ENCODE results near the gene NPDC1. TPM values are rescaled to one million over a fixed set of nuclear protein-coding genes. Genes with fewer than 3 reads are reported as not detected.

Gene NPDC1
- total RNA-seq, 1 experiment from 2014 or later: 25.4 TPM

DNA sequence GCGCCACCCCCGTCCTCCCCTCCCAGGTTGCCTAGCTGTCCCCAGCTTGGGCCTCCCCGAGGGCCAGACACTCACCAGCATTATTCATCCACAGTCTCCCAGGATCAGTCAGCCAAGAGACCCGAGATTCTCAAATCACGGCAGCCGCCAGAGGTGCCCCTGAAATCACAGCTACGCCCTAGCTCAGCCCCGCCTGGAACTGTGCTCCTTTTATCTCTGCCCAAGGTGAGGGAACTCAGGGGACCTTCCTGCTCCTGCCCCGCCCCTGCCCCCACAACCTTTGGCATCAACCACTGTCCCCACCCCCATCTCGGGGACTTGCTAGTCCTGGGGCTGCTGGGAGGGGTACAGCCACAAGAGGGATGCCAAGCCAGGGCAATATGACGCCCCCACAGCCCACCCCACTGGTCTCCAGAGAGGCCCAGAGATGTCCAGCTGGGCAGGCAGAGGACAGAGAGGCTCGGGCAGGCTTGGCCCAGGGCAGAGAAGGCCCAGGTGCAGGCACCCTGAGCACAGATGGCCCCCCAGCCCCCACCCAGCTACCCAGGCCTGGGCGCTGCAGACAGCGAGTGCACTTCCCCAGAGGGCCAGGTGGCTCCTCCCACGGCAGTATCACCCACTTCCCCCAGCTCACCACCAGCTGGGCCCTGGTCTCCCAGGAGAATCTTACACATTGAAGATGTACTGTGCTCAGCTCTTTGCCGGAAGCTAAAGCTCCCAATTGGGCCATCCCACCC lies 13.9 kb downstream of the NPDC1 start, which contains the start of gene FUT7:
Gene FUT7 (minus strand): TSS at position 185 of the 737 bp plus-strand sequence. CDS start 97 bp downstream, at position 88.
- Histone ChIP-seq H3K9me2 (replicated peaks; ENCODE audit: low read length) (no peaks in the 10 kb centered on the region), H3K9me3 (ENCODE audit: low read length) (no peaks in the 10 kb centered on the region), H3K4me1 (ENCODE audit: insufficient read depth, low read length) (peaks cover 19% of the 10 kb centered on the region), H3K4me3 (ENCODE audit: low read length) (no peak within 1 kb of the TSS), H3K79me2 (ENCODE audit: low read length) (peaks cover 3% of the 10 kb centered on the region; the same call in 1 of the 2 replicates), H3F3A (ENCODE audit: low read length, unreplicated experiment) (no peaks in the 10 kb centered on the region), H2AFZ (ENCODE audit: low read length) (no peak within 1 kb of the TSS), H3K27ac (ENCODE audit: low read length) (no peak within 1 kb of the TSS), H3K9ac (ENCODE audit: low read length) (no peak within 1 kb of the TSS), H4K20me1 (ENCODE audit: low read length) (no peaks in the 10 kb centered on the region), H3K36me3 (ENCODE audit: low read depth, low read length) (no peaks in the 10 kb centered on the region), H3K4me2 (ENCODE audit: low read length) (no peak within 1 kb of the TSS), H3K27me3 (ENCODE audit: low read length) (no peaks in the 10 kb centered on the region)
- no peak for DNase-seq
- no peak for ATAC-seq
- intact Hi-C loops (cut with micrococcal nuclease): no loop called here
- TF ChIP-seq EZH2 (IDR thresholded peaks at IDR 0.05; ENCODE audit: low read length, unreplicated experiment): no peak
- no peak for TF ChIP-seq EZH2phosphoT487 (IDR thresholded peaks at IDR 0.05; ENCODE audit: borderline replicate concordance, low read length)
- TF ChIP-seq, protein P1, sequence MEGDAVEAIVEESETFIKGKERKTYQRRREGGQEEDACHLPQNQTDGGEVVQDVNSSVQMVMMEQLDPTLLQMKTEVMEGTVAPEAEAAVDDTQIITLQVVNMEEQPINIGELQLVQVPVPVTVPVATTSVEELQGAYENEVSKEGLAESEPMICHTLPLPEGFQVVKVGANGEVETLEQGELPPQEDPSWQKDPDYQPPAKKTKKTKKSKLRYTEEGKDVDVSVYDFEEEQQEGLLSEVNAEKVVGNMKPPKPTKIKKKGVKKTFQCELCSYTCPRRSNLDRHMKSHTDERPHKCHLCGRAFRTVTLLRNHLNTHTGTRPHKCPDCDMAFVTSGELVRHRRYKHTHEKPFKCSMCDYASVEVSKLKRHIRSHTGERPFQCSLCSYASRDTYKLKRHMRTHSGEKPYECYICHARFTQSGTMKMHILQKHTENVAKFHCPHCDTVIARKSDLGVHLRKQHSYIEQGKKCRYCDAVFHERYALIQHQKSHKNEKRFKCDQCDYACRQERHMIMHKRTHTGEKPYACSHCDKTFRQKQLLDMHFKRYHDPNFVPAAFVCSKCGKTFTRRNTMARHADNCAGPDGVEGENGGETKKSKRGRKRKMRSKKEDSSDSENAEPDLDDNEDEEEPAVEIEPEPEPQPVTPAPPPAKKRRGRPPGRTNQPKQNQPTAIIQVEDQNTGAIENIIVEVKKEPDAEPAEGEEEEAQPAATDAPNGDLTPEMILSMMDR (conservative IDR thresholded peaks at IDR 0.05; ENCODE audit: low read depth, low read length): no peak
- no TSS peak for BruUV-seq (replicated peaks)
- ChIA-PET CTCF (no interaction called here), POLR2A (ENCODE audit: unreplicated experiment) (no interaction called here)

DNA sequence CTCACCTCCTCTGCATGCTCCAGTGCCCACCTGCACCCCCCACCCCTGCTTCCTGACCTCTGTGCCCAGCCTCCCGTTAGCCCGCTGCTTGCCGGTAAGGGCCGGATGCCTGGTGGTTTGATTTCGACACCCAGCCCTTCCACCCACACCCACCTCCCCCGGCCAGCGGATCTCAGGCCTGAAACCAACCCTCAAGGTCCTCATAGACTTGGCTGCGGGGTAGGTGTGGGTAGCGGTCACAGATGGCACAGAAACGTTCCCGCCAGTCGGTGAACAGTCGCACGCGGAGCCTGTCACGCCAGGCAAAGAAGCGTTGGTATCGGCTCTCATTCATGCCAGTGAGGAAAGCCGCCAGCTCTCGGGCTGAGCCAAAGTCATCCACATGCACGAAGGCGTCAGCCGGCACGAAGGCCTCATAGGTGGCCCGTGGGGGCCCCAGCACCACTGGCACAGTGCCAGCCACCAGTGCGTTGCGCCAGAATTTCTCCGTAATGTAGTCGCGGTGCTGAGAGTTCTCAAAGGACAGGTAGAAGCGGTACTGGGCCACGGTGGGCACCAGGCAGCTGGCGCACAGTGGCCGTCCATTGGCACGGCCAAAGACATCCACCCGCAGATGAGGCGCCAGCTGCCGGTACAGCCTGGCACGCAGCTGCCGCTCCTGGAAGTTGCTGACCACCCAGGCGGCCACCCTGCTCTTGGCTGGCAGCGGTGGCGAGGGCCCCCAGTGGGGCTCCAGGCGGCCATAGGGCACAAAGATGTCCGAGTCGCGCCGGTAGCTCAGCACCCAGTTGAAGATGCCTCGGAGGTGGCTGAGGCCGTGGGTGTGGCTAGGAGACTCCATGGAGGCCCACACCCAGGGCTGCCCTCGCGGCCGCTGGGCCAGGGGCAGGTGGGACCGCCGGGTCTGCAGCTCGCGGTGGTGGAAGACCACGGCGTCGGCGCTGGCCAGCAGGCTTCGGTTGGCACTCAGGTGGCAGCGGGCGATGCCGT lies 15.1 kb downstream of the NPDC1 start:
- no peaks in the 10 kb centered on the region for H3K9me2 ChIP-seq (replicated peaks; ENCODE audit: low read length)
- no peak for DNase-seq
- POLR2A ChIA-PET (ENCODE audit: unreplicated experiment): no interaction called here
- H3K4me1 ChIP-seq (ENCODE audit: insufficient read depth, low read length): peaks cover 21% of the 10 kb centered on the region
- no peaks in the 10 kb centered on the region for H3K27me3 ChIP-seq (ENCODE audit: low read length)
- TF ChIP-seq, protein P1 (conservative IDR thresholded peaks at IDR 0.05; ENCODE audit: low read depth, low read length): no peak
- TF ChIP-seq EZH2phosphoT487 (IDR thresholded peaks at IDR 0.05; ENCODE audit: borderline replicate concordance, low read length) (no peak), EZH2 (IDR thresholded peaks at IDR 0.05; ENCODE audit: low read length, unreplicated experiment) (no peak)
- no peak overlapping the region for H2AFZ ChIP-seq (ENCODE audit: low read length)
- H3K79me2 ChIP-seq (ENCODE audit: low read length): peaks cover 12% of the 10 kb centered on the region; the same call in 1 of the 2 replicates
- no peaks in the 10 kb centered on the region for H3K36me3 ChIP-seq (ENCODE audit: low read depth, low read length)
- CTCF ChIA-PET: no interaction called here
- H3K9ac ChIP-seq (ENCODE audit: low read length): no peak overlapping the region
- no peaks in the 10 kb centered on the region for H3F3A ChIP-seq (ENCODE audit: low read length, unreplicated experiment)
- ATAC-seq: no peak
- BruUV-seq (replicated peaks): no TSS peak
- H3K4me2 ChIP-seq (ENCODE audit: low read length): no peak overlapping the region
- H3K4me3 ChIP-seq (ENCODE audit: low read length): no peak overlapping the region
- no peaks in the 10 kb centered on the region for H4K20me1 ChIP-seq (ENCODE audit: low read length)
- intact Hi-C loops (cut with micrococcal nuclease): no loop called here
- H3K27ac ChIP-seq (ENCODE audit: low read length): no peak overlapping the region
- no peaks in the 10 kb centered on the region for H3K9me3 ChIP-seq (ENCODE audit: low read length)
